SIG-M5 (cell line): ENCODE data around the gene ICA1.

ENCODE experiments used
- DNase-seq: peaks from one replicate; lab custom pipeline; 2025; lab: John Stamatoyannopoulos, UW

ICA1 gene

DNA sequence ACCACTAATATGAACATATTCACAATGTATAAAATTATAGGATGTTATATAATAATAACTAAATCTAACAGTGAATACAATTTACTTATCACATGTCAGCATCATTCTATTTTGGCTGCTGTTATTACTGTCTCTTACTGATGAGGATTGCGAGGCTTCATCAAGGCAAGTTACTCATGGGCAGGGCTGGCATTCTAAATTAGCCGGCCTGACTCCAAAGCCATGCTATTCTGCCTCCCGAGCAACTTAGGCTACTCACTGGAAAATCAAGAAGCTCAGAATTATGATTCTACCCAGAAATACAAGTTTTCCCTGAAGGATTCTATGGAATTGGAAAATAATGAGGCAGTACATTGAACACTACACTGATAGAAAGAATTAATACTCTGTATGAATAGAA is 101.7 kb downstream of the ICA1 start:
- no peak for DNase-seq

DNA sequence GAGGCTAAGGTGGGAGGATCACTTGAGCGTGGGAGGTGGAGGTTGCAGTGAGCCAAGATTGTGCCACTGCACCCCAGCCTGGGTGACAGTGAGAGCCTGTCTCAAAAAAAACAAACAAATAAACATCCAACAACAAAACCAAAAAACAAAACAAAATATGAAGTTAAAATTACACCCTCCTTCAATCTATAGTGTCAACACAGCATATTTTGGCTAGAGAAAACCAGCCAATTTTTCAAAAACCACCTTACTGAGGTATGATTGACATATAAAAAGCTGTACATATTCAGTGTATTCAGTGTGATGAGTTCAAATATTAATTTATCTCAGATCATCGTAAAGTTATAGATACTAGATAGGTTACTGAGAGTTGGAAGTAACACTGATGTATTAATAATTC is 102.4 kb downstream of the ICA1 start:
- no peak for DNase-seq

DNA sequence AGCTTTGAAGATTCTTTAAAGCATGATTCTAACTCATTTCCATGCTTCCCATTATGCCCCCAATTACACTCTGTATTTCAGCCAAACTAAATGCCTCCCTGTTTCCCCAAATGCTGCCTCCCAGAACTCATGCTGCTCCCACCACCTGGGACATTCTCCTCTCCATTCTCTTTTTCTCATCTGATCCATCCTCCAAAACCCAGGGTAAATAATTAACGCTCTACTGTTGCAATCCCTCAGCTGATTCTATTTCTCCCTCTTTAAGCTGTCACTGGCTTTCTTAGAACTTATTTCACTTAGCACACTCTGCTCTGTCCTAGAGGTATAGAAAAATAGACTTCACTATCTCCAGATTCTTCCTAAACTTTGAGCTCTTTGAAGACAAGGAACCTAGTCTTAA is 104.7 kb downstream of the ICA1 start:
- no peak for DNase-seq

DNA sequence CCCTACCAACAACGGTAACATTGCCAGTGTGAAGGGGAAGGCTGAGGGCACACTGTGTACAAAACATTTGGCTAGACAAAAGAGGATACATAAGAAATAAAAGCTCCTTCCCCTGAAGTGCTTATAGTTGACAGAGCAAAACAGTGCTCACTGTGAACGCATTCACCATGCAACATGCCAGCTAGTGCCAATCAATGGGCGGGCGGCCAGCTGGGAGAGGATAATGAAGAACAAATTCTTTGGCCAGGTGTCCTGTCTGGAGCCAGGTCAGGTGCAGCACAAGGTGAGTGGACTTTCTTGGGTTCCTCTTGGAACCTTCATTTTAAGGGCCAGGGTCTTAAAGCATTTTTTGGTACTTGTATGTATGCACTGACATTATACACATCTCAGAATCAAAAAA is 106.1 kb downstream of the ICA1 start:
- DNase-seq: no peak

DNA sequence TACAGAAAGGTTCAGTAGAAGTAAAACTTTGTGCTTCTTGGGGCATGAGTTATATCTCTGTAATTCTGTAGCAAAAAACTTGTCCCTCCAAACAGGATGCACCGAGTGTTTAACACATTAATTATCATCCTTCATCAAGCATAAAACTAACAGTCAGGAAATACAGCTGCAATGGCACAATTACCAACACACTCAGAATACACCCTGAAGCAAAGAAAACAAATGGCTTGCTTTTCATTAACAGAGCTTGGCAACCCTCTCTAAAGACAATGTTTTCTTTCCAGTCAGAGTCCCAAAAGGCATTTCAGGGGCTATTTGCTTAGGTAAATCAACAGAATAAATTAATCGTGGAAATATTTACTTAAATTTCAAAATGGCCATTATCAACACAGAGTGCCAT is 107.7 kb downstream of the ICA1 start:
- no peak for DNase-seq

DNA sequence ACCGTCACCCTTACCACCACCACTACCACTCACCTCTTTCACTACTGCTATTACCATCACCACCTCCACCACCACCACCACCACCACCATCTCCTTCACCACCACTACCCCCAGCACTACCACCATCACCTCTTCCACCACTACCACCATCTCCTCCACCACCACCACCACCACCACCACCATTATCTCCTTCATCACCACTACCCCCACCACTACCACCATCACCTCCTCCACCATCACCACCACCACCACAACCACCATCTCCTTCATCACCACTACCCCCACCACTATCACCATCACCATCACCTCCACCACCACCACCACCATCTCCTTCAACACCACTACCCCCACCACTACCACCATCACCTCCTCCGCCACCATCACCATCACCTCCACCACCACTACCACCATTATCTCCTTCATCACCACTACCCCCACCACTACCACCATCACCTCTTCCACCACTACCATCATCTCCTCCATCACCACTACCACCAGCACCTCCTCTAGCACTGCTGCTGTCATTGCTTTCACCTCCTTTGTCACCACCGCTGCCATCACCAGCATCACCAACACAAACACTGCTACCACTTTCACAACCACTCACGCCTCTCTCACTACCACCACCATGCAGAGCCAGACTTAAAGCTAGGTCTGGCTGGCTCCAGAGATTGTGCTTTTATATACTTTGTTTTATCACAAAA is 109.3 kb downstream of the ICA1 start:
- DNase-seq: no peak

DNA sequence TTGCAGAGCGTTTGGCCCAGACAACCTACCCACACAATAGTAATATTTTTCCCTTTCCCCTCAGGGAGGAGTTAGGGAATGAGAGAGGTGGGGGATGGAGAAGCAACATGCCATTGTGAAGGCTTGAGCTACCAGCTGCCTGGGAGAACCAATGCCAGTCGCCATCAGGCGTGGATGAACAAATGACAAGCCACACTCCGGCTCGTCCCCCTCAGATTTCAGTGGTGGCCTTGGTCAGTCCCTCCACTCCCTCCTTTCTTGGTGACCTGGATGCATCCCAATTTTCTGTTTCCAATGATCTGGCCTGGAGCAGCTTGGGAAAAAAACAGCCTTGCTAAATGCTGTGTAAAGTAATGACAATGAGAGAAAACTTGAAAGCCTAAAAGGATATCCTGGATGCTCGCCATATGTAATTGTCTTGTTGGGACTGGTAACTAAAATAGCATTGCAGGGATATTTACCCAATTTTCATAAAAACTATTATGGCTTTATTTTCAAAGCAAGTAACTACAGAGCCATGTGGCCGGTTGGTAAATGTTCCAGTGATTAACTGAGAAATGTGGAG is 110.7 kb downstream of the ICA1 start:
- DNase-seq: no peak

DNA sequence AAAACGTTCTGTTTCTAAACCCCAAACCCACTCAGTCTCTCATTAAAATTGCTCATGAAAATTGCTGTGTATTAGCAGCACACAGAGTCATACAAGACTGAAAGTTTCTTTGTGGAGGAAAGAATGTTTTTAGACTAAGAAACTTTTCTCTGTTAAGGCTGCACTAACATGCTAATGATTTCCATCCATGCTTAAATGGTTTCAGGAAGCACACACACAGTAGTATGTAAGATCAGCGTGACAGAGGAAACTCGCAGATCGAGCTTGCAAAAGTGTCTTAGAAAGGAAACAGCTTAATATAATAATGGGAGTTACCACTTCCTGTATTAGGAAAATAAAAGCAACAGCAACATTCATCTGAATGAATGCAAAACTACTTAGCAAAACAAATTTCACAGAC is 112.7 kb downstream of the ICA1 start:
- DNase-seq: no peak

DNA sequence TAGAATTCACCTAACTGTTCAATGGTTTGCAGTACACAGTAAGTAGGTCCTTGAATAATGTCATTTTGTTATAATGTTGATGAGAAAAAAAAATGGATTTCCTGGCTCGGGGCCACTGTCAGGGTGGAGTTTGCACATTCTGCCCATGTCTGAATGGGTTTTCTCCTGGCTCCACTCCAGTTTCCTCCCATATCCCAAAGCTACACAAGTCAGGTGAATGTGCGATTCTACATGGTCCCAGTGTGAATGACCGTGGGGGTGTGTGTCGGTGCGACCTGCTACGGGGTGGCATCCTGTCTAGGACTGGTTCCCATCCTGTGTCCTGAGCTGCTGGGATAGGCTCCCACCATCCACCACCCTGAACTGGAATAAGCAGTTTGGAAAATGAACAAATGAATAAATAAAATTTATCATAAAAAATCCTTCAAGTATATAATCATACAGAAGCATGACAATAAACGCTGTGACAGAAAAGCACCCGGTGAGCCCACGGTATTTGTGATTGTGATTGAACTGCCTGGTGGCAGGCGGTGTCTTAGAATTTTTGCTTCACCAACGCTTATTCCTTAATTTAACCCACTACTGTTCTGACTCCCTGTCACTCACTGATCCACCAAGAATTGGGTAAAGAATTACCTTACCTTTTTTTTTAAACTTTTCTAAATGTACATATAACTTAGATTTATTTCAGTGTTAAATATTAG is 114.1 kb downstream of the ICA1 start:
- no peak for DNase-seq

DNA sequence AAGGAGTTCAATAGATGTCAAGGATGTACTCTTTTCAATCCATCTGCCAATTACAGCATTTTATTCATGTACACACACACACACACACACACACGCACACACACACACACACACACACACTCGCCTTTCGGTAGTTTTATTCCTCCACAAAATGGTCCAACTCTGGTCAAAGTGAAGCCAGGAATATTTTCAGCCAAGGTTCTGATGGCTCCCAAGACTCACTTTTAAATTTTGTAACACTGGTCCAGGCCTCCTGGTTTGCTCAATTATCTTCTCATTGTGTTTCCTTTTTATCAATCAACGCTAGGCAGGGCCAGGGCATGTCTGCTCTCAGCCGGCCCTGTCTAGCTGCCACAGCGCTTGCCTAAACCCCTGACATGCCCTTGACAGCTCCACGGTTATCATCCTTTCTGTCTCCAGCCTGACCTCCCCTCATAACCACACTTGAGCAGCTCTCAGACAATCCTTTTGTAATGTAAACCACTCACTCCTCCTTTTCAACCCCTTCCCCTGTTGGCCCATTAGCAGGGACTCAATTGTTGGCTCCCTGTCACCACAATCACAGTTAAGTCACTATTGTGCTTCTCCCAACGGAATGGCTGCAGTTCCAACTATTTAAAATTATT is 115.1 kb downstream of the ICA1 start:
- DNase-seq: no peak

DNA sequence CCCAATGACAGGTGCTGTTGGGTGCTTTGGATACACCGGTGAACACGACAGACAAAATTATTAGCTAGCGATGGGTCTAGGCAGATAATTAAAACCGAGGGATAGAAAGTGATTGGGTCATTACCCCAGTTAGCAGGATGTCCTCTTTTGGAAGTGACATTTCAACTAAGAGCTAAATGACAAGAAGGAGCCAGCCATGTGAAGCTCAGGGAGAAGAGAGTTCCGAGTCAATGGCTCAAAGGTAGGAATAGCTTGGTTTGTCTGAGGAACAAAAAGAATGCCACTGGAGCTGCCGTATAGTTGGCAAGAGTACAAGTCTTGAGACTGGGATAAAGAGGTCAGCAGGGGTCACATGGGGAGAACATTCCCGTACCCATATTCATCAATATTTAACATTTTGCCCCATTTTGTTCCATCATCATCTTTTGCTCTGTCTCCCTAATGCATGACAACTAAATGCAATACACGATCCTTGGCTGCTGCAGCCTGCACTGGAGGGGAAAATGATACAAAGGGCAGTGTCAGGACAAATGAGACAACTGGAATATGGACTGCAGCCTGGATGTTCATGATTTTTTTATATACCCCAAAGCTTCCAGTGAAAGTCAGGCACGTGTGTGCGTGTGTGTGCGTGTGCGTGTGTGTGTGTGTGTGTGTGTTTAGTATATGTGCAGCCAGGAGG is 115.7 kb downstream of the ICA1 start:
- DNase-seq: no peak

DNA sequence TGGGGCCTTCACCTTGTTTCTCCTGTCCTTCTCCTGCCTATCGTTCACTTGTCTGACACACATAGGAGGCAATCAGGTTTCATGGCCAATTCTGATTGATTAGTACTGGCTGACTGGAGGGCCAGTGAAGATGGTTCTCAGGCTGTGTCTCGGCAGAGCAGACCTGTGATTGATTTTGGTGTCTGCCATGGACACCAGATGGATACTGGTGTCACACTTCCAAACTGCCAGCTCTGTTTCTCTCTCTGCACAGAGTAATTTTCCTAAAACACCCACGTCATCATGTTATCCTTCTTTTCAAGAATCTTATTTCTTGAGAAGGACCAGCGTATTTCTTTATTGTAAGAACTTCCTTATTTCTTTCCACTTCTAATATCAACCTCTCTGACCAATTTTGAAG is 117.1 kb downstream of the ICA1 start:
- no peak for DNase-seq

DNA sequence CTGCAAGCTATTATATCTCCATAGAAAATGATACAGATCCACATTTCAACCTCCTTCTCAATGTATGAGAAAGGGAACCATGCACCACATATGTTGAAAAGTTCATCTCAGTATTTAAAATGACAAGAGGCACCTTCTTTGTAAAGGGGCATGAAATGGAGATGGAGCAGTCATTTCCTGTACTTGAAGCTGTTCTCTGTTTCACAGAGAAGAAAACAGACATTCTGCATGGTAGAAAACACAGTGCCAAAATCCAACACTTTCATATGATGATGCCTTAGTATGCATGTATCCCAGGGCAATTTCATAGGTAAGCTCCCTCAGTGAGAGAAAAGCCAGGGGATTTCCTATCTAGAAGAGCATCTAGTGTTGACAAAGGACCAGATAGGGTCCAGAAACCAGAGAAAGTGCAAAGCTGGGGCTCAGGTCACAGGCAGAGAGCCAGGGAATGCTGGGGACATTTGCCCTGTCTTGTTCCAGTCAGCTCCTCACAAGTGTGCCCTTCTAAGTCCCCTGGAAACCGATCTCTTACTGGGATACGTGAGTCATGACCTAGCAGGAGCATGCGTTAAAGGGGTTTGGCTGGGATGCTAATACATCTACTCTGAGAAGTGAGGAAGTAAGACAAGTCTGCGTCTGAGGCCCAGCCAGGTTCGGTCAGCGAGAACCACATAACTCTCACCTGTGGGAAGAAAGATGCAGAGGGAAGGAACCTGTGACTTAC is 118.7 kb downstream of the ICA1 start:
- no peak for DNase-seq

DNA sequence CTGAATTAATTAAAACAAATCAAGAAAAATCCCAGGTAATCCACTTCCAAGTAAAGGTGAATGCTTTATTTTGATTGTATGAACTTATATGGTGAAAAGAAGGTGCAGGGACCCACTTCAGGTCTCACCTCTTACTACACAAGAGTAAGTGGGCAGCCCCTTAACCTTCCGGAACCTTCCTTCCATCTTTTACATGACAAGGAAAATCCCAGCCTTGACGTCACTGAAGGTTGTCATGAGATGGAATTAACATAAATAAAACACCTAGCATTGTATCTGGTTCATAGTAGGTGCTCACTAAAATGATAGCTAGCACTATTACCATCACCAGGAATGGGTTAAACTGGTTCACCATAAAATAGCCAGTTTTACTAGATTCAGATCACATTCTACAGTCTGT is 119.5 kb downstream of the ICA1 start:
- no peak for DNase-seq

DNA sequence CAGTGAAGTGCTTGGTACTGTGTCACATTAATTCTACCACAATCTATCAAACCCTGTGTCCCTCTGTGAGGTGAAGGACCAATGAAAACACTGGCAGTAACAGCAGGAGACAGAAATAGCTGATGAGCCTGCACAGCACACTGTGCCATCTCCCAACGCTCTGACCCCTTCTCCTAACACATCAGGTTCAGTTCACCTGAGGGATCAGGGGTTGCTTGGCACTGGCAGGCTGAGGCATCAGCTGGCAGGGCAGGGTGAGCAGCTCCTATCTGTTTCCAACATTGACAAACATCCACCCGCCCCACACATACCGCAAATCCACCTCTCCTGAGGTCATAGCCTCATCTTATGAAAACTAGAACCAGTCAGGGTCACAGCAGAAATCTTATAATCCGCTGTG is 120.9 kb downstream of the ICA1 start:
- no peak for DNase-seq

DNA sequence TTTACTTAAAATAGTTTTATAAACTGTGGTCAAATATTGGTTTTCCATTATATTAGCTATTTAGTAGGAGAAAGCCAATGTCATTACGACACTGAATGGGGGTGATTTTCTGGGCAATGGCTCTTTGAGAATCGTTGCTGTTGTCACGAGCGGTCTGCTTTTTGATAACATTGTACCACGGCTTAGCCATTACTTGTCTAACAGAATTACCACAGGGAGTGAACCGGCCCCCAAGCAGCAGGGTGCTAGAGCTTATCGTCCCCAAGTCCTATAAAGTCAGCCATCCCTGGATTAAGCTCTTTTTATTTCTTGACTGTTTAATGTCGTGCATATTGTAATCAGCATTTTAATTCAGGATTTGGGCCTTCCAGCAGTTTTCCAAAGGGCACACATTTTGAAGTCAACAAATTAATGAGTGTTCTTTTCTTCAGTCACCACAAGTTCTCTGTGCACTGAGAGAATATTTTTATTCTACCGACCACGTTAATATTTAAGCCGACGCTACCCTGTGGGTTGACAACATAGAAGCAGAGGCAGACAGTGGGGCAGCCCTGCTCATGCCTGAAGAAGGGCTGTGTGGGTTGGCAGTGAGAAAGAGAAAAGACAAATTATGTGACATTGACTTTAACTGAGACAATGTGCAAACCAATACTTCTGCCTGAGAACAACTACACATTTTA is 125.8 kb downstream of the ICA1 start:
- no peak for DNase-seq

DNA sequence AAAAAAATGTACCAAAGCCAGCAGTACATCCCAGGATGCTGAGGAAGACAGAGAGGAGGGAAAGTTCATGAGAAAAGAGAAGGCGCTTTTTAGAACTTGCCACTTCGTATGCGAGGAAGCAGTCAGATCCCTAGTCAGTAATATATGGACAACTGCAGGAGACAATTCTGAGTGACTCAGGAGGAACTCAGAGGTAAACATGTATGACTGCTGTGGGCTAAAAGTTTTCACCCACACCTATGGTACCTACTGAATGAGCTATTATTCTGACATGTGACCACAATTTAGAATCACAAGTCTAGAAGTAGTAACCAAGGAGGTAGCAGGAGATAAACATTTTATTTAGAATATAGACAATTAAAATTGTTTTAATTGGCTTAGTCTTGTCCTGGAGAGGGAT is 126.5 kb downstream of the ICA1 start:
- no peak for DNase-seq

DNA sequence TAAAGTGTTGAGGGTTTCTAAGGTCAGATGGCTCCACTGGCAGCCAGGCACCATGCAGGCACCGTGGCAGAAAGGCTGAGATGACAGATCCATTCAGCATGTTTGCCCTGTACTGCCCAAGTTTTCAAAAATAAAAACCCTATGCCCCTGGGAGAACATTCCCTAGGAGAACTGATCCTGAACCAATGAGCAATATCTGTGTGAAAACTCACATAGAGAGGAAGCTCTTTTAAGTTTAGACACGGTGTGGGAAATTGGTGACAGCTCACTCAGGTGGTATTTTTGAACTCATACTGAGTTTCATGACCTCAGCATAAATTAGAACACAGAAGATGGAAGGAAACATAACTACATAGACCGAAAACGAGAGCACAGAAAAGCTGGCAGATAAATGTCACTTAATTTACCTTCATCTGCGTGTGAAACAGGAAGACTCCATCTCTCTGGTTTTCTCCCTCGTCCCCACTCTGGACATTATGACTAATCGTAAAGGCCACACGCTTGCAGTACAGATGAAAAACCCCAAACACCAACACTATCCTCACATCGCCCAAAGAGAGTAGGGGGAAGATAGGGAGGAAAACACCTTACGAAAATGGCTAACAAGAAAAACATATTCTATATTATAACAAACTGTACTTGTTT is 127.8 kb downstream of the ICA1 start:
- no peak for DNase-seq

DNA sequence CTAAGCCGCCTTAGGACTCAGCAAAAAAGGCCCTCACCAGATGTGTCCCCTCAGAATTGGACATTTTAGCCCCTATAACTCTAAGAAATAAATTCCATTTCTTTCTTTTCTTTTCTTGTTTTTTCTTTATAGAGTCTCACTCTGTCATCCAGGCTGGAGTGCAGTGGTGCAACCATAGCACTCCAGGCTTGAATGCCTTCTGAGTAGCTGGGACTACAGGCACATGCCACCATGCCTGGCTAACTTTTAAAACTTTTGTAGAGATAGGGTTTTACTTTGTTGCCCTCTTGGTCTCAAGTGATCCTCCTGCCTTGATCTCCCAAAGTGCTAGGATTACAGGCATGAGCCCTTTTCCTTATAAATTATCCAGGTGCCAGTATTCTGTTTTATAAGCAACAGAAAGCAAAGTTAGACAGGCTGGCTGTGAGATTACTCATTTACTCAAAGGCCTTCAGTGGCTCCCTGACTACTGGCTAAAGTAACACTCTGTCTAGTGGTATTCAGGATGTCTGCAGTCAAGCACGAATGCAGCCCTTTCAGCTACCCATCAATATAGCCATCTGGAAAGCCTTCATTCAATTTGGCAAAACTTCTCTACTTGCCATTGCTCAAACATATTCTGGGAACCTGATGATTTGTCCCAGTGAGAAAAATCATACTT is 128.6 kb downstream of the ICA1 start:
- no peak for DNase-seq
